KMS-11 (cell line): Measurements from ENCODE around the gene ZNF587.
"Not testable (repeated sequence)": the region's sequence is repeated elsewhere in the genome, so short reads cannot be mapped to it uniquely, and the experiment has no call there.

Source experiments
- H2AFZ ChIP-seq: fragments of 200-600 bp; sonication (generic); 2 replicates; pipeline ENCODE4 v1.6.1; 2016; ENCODE audit warnings: antibody characterized with exemption, mixed run types, low read depth
- H3K27ac ChIP-seq: fragments of 200-600 bp; sonication (generic); 2 replicates; pipeline ENCODE4 v1.6.1; 2016; ENCODE audit warnings: mild to moderate bottlenecking, mixed run types
- H3K27me3 ChIP-seq: fragments of 200-600 bp; sonication (generic); 2 replicates; pipeline ENCODE4 v1.6.1; 2017; ENCODE audit warnings: mild to moderate bottlenecking, low read depth, mixed run types, moderate library complexity; ENCODE audit not compliant: insufficient read depth
- H3K36me3 ChIP-seq: fragments of 200-600 bp; sonication (generic); 2 replicates; pipeline ENCODE4 v1.6.1; 2017; ENCODE audit warnings: mild to moderate bottlenecking, mixed run types; ENCODE audit not compliant: insufficient read depth
- H3K4me1 ChIP-seq: fragments of 200-600 bp; sonication (generic); 2 replicates; pipeline ENCODE4 v1.6.1; 2016; ENCODE audit warnings: mild to moderate bottlenecking, low read depth, mixed run types; ENCODE audit not compliant: poor library complexity, severe bottlenecking
- H3K4me2 ChIP-seq: fragments of 200-600 bp; sonication (generic); 2 replicates; pipeline ENCODE4 v1.7.0; 2016; ENCODE audit warnings: mild to moderate bottlenecking, mixed run types
- H3K4me3 ChIP-seq: fragments of 200-600 bp; sonication (generic); IDR thresholded peaks from 2 replicates; pipeline ENCODE4 v1.6.1; 2017; ENCODE audit warnings: low read depth, low read length, mixed read lengths; ENCODE audit not compliant: insufficient read depth
- H3K79me2 ChIP-seq: fragments of 200-600 bp; sonication (generic); 2 replicates; pipeline ENCODE4 v1.6.1; 2016; ENCODE audit warnings: low read depth, mixed run types; ENCODE audit not compliant: insufficient read depth
- H3K9ac ChIP-seq: fragments of 200-600 bp; sonication (generic); 2 replicates; pipeline ENCODE4 v1.6.1; 2016; ENCODE audit warnings: mild to moderate bottlenecking, mixed run types
- H4K20me1 ChIP-seq: fragments of 200-600 bp; sonication (generic); 2 replicates; pipeline ENCODE4 v1.6.1; 2016; ENCODE audit warnings: mild to moderate bottlenecking, mixed run types; ENCODE audit not compliant: insufficient read depth
- CTCF ChIP-seq: fragments of 200-600 bp; sonication (generic); conservative IDR thresholded peaks from 2 replicates; pipeline ENCODE4 v1.6.1; 2017; ENCODE audit warnings: low read depth, mild to moderate bottlenecking, antibody characterized with exemption, low read length, moderate library complexity, mixed read lengths

Gene ZNF587

GRCh38 chr19:57841122-57841763, 8.4 kb upstream of the ZNF587 start:
- H3K4me2 ChIP-seq, result no peak overlapping the region
- H3K36me3 ChIP-seq, result peaks cover 13% of the 10 kb centered on the region; the same call in 1 of the 2 replicates
- no peak overlapping the region for H3K27ac ChIP-seq
- H2AFZ ChIP-seq, result no peak overlapping the region
- no peaks in the 10 kb centered on the region for H3K27me3 ChIP-seq
- no peak for TF ChIP-seq CTCF
- H4K20me1 ChIP-seq, result no peaks in the 10 kb centered on the region
- no peak overlapping the region for H3K9ac ChIP-seq
- H3K4me1 ChIP-seq, result peaks cover 5% of the 10 kb centered on the region
- H3K79me2 ChIP-seq, result peaks cover 29% of the 10 kb centered on the region; the same call in 1 of the 2 replicates
- H3K4me3 ChIP-seq, result no peak overlapping the region

DNA sequence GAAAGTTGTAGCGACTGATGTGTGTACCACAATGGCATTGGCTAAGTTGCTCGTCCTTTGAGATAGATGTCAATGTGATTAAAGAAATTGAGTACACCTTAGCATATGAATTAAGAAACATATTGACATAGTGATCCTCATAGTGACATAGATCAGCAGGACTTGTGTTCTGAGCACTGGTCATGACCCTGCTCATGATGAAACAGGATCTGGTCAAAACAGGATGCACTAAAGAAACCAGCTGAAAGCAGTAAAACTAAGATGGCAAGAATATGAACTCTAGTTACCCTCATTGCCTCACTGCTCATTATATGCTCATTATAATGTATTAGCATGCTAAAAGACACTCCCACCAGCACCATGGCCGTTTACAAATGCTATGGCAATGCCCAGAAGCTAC, 2.5 kb upstream of the ZNF587 start:
- H3K36me3 ChIP-seq, H2AFZ ChIP-seq, H3K9ac ChIP-seq, H3K27ac ChIP-seq, H4K20me1 ChIP-seq, H3K4me1 ChIP-seq, H3K27me3 ChIP-seq, H3K4me2 ChIP-seq, H3K4me3 ChIP-seq: not testable (repeated sequence)
- peaks cover 25% of the 10 kb centered on the region for H3K79me2 ChIP-seq

- H3K79me2 ChIP-seq, result peaks cover 31% of the 10 kb centered on the region
- peak overlapping the region; percentile 88; the same call in 1 of the 2 replicates for H3K9ac ChIP-seq
- H2AFZ ChIP-seq, result peak overlapping the region; percentile 53; the same call in 1 of the 2 replicates
- H4K20me1 ChIP-seq, H3K4me1 ChIP-seq, H3K27me3 ChIP-seq, H3K36me3 ChIP-seq, H3K4me3 ChIP-seq, H3K4me2 ChIP-seq: not testable (repeated sequence)
- H3K27ac ChIP-seq, result peak overlapping the region; percentile 61; the same call in 1 of the 2 replicates
These were observed 445 bp upstream of the ZNF587 start for GRCh38 chr19:57849162-57849665.

DNA sequence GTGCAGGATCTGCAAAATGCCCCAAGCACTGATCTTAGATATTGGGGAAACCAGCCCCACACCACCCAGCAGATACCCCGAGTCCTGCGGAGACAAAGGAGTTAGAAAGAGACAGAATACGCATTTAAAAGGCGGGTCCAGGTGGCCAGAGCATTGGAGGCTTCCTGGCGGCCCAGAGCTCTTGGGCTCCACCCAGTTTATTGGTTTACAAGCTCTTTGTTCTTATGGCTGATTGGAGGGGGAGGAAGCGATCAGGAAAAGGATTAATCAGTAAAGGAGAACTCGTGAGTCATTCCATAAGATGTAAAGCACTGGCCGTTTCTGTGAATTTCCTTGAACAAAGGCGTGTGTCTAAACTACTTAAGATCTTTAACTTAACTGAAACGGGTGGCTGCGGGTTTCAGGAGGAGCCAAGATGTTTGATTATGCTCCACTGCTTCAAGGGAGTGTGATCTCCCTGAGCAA, 926 bp downstream of the ZNF587 start:
- H3K9ac ChIP-seq, result peak overlapping the region; percentile 88; the same call in 1 of the 2 replicates
- TF ChIP-seq CTCF, result no peak
- peak overlapping the region; percentile 61; the same call in 1 of the 2 replicates for H3K27ac ChIP-seq
- no peaks in the 10 kb centered on the region for H3K27me3 ChIP-seq
- peaks cover 24% of the 10 kb centered on the region for H3K79me2 ChIP-seq
- no peaks in the 10 kb centered on the region; the same call in 1 of the 2 replicates for H4K20me1 ChIP-seq
- peaks cover 7% of the 10 kb centered on the region for H3K4me1 ChIP-seq
- no peaks in the 10 kb centered on the region; the same call in 1 of the 2 replicates for H3K36me3 ChIP-seq
- H3K4me3 ChIP-seq, result peak overlapping the region; percentile 50
- peak overlapping the region; percentile 91 for H3K4me2 ChIP-seq
- no peak overlapping the region for H2AFZ ChIP-seq

- H3K27me3 ChIP-seq, H3K4me2 ChIP-seq: not testable (repeated sequence)
- peaks cover 23% of the 10 kb centered on the region for H3K79me2 ChIP-seq
These were observed 2.3 kb downstream of the ZNF587 start for GRCh38 chr19:57851812-57852603.

GRCh38 chr19:57854117-57854516, 4.5 kb downstream of the ZNF587 start:
- not testable (repeated sequence) for H2AFZ ChIP-seq, H3K27ac ChIP-seq, H3K4me1 ChIP-seq, H3K36me3 ChIP-seq, H3K4me3 ChIP-seq, H3K27me3 ChIP-seq, H4K20me1 ChIP-seq, H3K4me2 ChIP-seq, H3K9ac ChIP-seq
- peaks cover 23% of the 10 kb centered on the region for H3K79me2 ChIP-seq

More at GRCh38 chr19:57851812-57852603, 2.3 kb downstream of the ZNF587 start:
- H2AFZ ChIP-seq, H4K20me1 ChIP-seq, H3K9ac ChIP-seq, H3K4me3 ChIP-seq, H3K4me1 ChIP-seq, H3K36me3 ChIP-seq, H3K27ac ChIP-seq: not testable (repeated sequence)

- H3K4me2 ChIP-seq, H3K27me3 ChIP-seq, H4K20me1 ChIP-seq, H3K79me2 ChIP-seq, H2AFZ ChIP-seq, H3K4me3 ChIP-seq, H3K9ac ChIP-seq, H3K27ac ChIP-seq, H3K4me1 ChIP-seq: not testable (repeated sequence)
- H3K36me3 ChIP-seq, result peaks cover 40% of the 10 kb centered on the region; the same call in 1 of the 2 replicates
These were observed 12.7 kb downstream of the ZNF587 start for GRCh38 chr19:57862351-57862750.
